HTR-8/SVneo (cell line): ENCODE measurements around the gene FAM3A.

Experiments
- DNase-seq: peaks from one replicate; pipeline ENCODE4 v3.0.0; 2011; ENCODE audit warnings: low spot score, mixed read lengths; ENCODE audit not compliant: insufficient read length
- FAIRE-seq: peaks from 2 replicates; lab custom pipeline; 2011; peaks lifted over from hg19 to GRCh38; lab: Jason Lieb, UNC

FAM3A gene

DNA sequence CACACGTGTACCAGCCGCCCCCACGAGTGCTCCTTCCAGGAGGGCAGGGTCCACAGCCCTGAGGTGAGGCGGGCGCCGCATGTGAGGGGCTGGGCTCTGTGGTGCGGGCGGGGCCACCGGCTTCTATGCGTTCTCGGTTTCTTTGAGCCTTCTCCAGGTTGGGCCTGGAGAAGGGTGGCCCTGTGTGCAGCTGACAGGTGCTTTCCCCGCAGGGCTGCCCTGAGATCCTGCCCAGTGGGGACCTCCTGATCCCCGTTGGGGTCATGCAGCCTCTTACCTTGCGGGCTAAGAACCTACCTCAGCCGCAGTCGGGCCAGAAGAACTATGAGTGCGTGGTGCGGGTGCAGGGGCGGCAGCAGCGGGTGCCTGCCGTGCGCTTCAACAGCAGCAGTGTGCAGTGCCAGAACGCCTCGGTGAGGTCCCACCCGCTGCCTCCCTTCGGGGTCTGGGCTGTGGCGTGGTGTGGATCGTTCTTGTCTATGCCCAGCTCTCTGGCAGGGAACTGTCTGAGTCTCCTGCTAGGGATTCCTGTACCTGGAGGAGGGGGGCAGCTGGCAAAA is 51.1 kb downstream of the FAM3A start:
- no peak for DNase-seq
- no peak for FAIRE-seq

DNA sequence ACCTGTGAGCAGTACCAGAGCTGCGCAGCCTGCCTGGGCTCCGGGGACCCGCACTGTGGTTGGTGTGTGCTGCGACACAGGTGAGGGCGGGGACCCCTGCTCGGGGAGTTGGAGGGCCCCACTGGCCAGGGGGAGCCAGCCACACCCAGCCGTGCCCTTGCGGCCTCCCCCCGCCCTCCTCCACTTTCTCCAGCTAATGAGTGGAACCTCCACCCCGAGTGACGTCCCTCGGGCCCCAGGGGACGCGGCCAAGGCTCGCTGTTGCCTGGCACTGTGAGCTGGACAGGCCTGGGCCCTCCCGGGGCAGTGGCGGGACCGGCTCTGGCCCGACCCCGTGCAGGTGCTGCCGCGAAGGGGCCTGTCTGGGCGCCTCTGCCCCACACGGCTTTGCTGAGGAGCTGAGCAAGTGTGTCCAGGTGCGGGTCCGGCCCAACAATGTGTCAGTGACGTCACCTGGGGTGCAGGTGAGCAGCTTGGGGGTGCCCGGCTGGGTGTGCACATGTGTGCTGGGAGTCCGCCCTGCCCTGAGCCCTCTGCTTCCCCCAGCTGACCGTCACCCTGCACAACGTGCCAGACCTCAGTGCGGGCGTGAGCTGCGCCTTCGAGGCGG is 52.3 kb downstream of the FAM3A start:
- FAIRE-seq = no peak
- no peak for DNase-seq

GRCh38 chrX:154462396-154462795 is 53.6 kb downstream of the FAM3A start:
- FAIRE-seq (no peak), DNase-seq (no peak)

GRCh38 chrX:154460326-154460725 is 55.7 kb downstream of the FAM3A start:
- no peak for DNase-seq
- no peak for FAIRE-seq

DNA sequence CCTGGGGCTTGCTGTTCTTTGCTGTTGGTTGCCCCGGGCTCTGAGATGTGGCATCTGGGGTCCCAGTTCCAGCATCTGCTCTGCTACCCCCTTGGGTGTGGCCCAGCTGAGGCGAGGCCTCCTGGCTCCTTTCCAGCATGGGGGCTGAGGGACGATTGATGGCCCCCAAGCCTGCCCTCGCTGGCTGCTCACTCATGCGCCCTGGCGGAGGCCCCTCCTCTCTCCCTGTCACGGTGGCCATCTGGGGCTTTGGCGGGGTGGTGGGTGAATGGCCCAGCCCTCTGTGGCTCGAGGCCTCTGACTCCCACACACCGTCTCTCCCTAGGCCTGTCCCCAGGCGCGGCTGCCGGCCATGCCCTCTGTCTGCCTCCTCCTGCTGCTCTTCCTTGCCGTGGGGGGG is 56.2 kb downstream of the FAM3A start:
- DNase-seq (no peak), FAIRE-seq (no peak)

DNA sequence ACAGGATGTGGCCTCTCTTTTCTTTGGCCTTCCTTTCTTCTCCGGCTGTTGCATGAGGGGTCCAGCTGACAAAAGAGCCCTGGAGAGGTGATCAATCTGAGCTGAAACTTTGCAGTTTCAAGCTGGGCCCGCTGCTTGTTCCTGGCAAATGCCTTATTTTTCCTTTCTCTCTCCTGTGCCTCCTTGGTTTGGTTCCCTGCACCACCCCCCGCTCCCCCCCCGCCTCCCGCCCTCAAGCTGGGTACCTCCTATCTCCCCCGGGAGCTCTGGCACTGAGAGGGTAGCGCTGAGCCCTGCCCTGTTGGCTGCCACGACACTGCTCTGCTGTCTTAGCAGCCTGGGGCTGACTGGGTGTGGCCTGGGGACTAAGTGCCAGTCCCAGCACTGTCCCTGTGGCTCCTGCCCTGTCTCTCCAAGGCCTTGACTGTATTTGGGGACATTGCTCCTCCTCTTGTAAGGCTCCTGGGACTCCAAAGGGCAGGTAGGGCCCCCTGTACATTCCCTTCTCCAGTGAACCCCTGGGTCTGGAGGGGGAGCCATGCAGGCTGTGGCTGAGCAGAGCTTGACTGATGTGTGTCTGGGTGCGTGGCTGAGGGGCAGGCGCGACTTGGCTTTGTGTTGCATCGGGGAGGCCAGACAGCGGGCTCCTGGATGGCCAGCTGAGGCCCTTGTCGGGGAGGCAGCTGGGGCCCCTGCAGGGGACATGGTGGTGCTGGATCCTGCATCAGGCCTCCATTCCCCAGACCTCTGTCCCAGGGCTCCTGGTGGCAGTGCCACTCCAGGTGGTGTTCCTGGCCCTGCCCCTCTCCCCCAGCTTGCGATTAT is 56.9 kb downstream of the FAM3A start:
- DNase-seq = no peak
- FAIRE-seq = no peak

DNA sequence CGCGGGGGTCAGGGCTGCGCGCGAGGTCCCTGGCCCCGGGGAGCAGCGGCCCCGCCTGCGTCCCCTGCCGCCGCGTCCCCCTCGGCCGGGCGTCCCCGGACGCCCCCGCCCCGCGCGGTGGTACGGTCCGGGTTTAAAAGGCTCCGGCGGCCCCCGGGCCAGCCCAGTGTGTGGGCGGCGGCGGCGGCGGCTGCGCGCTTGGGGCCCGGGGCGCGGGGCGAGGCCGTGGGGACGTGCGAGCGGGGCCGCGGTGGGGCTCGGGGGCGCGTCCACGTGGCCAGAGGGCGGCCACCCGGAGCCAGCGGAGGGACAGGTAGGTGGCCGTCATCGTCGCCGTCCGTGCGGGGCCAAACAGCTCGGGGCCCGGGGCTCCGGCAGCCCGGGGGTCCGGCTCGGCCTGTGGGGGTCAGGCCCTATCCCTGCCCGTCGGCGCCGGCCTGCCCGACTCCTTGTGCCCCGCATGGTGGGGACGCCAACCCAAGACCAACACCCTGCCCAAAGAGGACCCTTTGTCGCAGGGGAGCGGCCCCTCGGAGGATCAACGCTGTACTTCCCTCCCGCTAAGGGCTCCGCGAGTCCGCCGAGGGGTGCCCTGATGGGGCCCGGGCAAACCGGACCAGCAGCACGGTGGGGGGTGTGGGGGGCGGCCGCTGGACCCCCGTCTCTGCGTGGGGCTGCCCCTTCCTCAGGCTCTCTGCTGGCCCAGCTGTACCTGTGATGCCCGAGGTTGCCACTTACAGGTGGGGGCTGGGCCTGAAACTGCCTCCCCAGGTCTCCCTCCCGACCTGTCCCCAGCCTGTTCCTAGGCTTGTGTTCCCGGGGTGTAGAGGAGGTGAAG is 57.7 kb downstream of the FAM3A start, which contains the start of gene PLXNA3:
Gene PLXNA3, plus strand, starts transcription at position 166 of the 838 bp plus-strand sequence. CDS start 1,903 bp downstream, outside the sequence.
- FAIRE-seq (no peak), DNase-seq (peak; percentile 21)

- FAIRE-seq (no peak), DNase-seq (peak; percentile 32)
These were observed 58.4 kb downstream of the FAM3A start for GRCh38 chrX:154457491-154458115.
